ACC112 (cell line): Measurements from ENCODE around the gene FBXL17.

Source experiments
- H2AFZ ChIP-seq: fragments of 200-600 bp; sonication (generic); one replicate; pipeline ENCODE4 v1.6.0; 2017; ENCODE audit warnings: antibody characterized with exemption, low read length; ENCODE audit not compliant: unreplicated experiment
- H3K27ac ChIP-seq: fragments of 200-600 bp; sonication (generic); 2 replicates; pipeline ENCODE4 v1.5.1; 2014; ENCODE audit warnings: low read depth, mild to moderate bottlenecking, antibody characterized with exemption, low read length, moderate library complexity
- H3K27me3 ChIP-seq: fragments of 200-600 bp; sonication (generic); 2 replicates; pipeline ENCODE4 v1.6.1; 2014; ENCODE audit warnings: mild to moderate bottlenecking, antibody characterized with exemption, low read length, moderate library complexity, mixed read lengths; ENCODE audit not compliant: insufficient read depth
- H3K36me3 ChIP-seq: fragments of 200-600 bp; sonication (generic); 2 replicates; pipeline ENCODE4 v1.6.1; 2016; ENCODE audit warnings: mild to moderate bottlenecking, antibody characterized with exemption, low read length, moderate library complexity, mixed read lengths; ENCODE audit not compliant: insufficient read depth
- H3K4me1 ChIP-seq: fragments of 200-600 bp; sonication (generic); one replicate; pipeline ENCODE4 v1.6.1; 2016; ENCODE audit warnings: low read length, mixed read lengths; ENCODE audit not compliant: insufficient read depth, unreplicated experiment, control insufficient read depth
- H3K4me3 ChIP-seq: fragments of 200-600 bp; sonication (generic); 2 replicates; pipeline ENCODE4 v1.5.1; 2014; ENCODE audit warnings: mild to moderate bottlenecking, low read depth, low read length
- H3K79me2 ChIP-seq: fragments of 200-600 bp; sonication (generic); one replicate; pipeline ENCODE4 v1.6.0; 2016; ENCODE audit warnings: low read length; ENCODE audit not compliant: control insufficient read depth, unreplicated experiment, insufficient read depth

FBXL17 gene

DNA sequence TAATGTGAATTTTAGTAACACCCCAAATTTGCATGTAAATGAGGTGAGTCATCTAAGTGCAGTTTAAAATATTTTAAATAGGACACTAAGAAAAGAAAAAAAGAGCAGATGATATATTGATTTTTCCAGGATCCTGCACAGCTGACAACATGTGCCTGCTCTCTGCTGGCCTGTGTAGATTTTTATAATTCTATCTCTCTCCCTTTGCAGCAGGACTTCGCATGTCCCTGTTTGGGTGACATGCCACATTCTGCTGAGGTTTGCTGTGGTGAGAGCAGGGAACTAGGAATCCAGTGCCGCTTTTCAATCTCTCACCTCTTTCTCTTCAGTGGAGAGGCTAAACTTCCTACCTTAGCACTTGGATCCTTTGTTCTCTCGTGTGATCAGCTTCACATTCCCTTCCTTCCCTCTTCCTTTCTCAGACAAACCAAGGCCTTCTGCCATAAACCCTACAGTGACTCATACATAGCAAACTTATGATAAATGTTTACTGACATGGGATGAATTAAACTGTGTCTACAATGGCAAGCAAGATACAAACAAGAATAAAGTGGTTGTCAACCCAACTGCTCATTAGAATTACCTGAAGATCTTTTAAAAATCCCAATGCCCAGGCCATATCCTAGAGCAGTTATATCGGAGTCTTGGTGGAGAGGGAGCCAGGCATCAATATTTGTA is 512.3 kb downstream of the FBXL17 start:
- Histone ChIP-seq H3K79me2 (no peaks in the 10 kb centered on the region), H3K4me1 (peaks cover 22% of the 10 kb centered on the region), H3K27ac (peak overlapping the region; percentile 57), H2AFZ (peak overlapping the region; percentile 79), H3K27me3 (no peaks in the 10 kb centered on the region), H3K4me3 (no peak overlapping the region; the same call in 1 of the 2 replicates), H3K36me3 (no peaks in the 10 kb centered on the region)

DNA sequence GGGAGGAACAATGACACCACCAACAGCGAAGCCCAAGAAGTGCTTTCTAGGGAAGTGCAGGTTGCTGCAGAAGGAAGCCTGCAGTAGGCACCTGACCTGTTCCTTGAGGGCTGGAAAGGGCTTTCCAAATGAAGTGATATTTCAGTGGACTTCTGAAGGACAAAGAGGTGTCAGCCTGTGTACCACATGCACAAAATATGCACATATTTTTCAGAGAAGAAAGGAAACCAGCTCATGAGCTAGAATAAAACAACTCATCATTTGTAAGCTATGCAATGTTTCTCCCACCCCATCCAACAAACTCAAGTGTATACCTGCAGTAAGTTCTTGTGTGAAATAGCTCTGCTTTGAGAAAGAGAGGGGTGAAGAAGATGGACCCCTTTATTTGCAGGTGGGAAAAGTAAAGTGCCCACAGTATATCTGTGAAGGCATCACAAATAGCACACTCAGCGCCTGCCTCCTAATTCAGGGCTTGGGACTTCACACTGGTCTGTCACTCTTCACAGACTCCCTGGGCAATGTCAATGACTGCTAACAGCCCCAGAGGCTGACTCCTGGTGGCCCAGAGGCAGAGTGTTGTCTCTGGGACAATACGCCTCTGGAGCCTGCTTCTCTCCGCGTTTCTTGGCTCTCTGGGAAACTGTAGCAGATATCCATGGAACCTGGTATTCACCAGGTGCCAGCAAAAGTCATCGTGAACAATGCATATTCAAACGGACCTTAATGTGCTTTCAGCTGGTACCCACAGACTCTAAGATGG is 513.1 kb downstream of the FBXL17 start:
- H3K36me3 ChIP-seq: no peaks in the 10 kb centered on the region
- no peak overlapping the region for H3K4me3 ChIP-seq
- H3K79me2 ChIP-seq: no peaks in the 10 kb centered on the region
- H3K4me1 ChIP-seq: peaks cover 17% of the 10 kb centered on the region
- no peak overlapping the region for H2AFZ ChIP-seq
- H3K27me3 ChIP-seq: no peaks in the 10 kb centered on the region
- H3K27ac ChIP-seq: peak overlapping the region; percentile 57; the same call in 1 of the 2 replicates

DNA sequence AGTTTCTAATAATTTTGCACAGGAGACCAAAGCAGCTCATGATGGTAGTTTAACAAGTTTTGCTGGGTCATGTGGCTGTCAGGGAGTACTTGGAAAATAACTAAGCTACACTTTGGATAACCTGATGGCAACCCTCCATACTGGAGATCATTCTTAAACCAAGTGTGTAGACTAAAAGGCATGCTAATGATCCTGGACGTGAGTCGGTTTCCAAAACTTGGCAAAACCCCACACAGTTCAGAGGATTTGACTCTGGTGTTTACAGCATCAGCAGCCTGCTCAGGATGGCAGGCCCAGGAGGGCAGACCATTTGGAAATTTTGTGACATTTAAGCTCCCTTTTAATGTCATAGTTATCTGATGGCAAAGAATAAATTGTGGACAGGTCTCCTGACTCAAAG is 514.6 kb downstream of the FBXL17 start:
- no peaks in the 10 kb centered on the region for H3K79me2 ChIP-seq
- H3K4me1 ChIP-seq: peaks cover 17% of the 10 kb centered on the region
- H2AFZ ChIP-seq: no peak overlapping the region

DNA sequence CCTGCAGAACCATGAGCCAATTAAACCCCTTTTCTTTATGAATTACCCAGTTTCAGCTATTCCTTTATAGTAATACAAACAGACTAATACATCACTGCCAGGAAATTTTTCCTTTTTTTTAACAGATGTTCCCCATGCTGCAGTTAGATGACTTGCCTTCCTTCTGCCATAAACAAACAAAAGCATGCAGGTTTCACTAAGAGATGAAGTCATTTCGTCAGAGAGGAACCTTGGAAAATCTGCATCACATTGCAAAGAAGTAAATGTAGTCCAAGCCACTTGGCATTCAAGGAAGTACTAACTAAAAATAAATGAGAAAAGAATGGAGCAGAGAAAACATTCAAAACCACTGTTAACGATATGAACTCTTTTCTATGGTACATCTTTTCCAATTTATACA is 517.1 kb downstream of the FBXL17 start:
- Histone ChIP-seq H3K4me1 (peaks cover 12% of the 10 kb centered on the region), H3K27me3 (no peaks in the 10 kb centered on the region), H3K27ac (no peak overlapping the region), H2AFZ (no peak overlapping the region), H3K36me3 (no peaks in the 10 kb centered on the region), H3K79me2 (no peaks in the 10 kb centered on the region), H3K4me3 (no peak overlapping the region)

More for the DNA sequence above, 514.6 kb downstream of the FBXL17 start:
- no peaks in the 10 kb centered on the region for H3K36me3 ChIP-seq
- H3K27me3 ChIP-seq: no peaks in the 10 kb centered on the region
- no peak overlapping the region for H3K27ac ChIP-seq
- H3K4me3 ChIP-seq: no peak overlapping the region

DNA sequence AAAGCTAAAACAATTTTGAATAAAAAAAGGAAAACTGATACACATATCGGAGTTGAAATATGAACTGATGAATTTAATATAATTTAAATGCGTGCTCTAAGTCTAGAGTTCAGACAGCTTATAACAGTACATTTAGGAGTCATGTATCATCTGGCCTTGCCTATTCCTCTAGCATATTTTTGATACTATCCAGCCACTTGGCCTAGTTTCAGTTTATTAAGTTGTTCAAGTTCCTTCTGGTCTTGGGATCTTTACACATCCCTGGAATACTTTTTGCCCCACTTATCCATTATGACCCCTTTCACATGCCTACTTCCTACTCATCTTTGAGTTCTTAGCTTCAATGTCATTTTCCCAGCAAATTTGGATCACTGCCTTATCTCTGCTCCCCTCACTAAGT is 518.8 kb downstream of the FBXL17 start:
- Histone ChIP-seq H3K4me3 (no peak overlapping the region), H3K4me1 (no peaks in the 10 kb centered on the region), H3K79me2 (no peaks in the 10 kb centered on the region), H2AFZ (no peak overlapping the region), H3K27ac (no peak overlapping the region), H3K27me3 (no peaks in the 10 kb centered on the region), H3K36me3 (no peaks in the 10 kb centered on the region)

DNA sequence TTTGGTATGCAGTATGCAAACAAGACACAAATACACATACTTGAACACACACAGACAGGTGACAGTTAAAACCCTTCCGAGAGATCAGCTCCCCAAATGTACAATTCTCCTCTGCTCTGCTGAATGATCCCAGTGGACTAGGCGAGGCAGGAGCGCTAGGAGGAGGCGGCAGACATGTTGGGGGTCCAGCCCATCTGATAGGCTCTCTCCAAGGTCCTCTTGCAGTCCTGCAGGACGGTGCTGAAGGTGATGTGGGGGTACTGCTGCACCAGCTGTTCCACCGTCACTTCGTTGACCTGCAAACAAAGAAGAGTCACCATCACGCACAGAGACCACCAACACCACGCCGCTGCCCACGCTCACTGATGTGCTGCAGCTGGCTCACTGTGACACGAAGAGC is 520.3 kb downstream of the FBXL17 start:
- H3K79me2 ChIP-seq: no peaks in the 10 kb centered on the region
- no peaks in the 10 kb centered on the region for H3K36me3 ChIP-seq
- H3K27ac ChIP-seq: no peak overlapping the region
- no peak overlapping the region for H2AFZ ChIP-seq
- no peaks in the 10 kb centered on the region for H3K4me1 ChIP-seq
- H3K4me3 ChIP-seq: no peak overlapping the region
- no peaks in the 10 kb centered on the region for H3K27me3 ChIP-seq

DNA sequence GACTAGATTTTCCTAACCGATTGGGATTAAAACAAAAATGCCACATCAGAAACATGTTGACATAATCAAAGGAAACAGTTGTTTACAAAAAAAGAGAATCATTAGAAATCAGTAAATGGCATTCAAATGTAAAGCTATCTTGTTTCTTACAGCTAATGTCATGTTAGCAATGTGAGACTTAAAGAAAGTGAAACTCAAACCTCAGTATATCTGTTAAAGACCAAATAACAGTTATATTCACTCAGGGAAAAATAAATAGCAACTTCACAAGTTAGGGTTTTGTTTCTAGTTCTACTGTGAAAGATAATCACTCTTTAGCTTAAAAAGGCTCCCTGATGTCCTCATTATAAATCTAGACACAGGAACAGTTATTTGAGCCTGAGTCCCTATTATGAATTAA is 521.9 kb downstream of the FBXL17 start:
- no peak overlapping the region for H2AFZ ChIP-seq
- no peaks in the 10 kb centered on the region for H3K27me3 ChIP-seq
- H3K4me3 ChIP-seq: no peak overlapping the region
- H3K4me1 ChIP-seq: no peaks in the 10 kb centered on the region
- no peaks in the 10 kb centered on the region for H3K79me2 ChIP-seq
- no peaks in the 10 kb centered on the region for H3K36me3 ChIP-seq
- H3K27ac ChIP-seq: no peak overlapping the region

DNA sequence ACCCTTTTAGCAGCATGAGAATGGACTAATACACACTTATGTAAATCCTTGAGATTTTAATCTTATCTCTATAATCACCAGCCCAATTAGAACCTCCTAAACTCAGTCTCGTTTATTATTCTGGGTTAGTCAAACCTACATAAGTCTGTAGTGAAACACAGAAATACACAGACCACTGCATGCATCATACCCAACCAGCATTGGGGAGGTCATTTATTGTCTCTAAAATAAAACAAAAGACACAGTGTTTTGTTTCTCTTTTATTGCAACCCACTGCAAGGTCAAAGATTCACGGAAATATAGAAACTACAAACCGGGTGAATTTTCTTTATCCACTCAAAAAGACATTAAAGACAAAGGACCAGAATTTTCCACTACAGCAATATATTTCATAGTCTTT is 523.1 kb downstream of the FBXL17 start:
- Histone ChIP-seq H3K79me2 (no peaks in the 10 kb centered on the region), H3K27ac (no peak overlapping the region), H2AFZ (no peak overlapping the region), H3K36me3 (no peaks in the 10 kb centered on the region), H3K4me1 (no peaks in the 10 kb centered on the region), H3K27me3 (no peaks in the 10 kb centered on the region), H3K4me3 (no peak overlapping the region)

DNA sequence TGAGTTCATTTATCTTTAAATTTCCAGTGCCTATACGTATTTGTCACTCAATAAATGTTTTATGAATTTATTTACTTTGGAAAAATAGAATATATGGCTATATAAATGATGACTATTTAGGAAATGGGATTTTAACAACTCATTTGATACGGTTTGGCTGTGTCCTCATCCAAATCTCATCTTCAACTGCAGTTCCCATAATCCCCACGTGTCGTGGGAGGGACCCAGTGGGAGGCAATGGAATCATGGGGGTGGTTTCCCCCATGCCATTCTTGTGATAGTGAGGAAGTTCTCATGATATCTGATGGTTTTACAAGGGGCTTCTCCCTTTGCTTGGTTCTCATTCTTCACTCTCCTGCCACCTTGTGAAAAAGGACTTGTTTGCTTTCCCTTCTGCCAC is 523.6 kb downstream of the FBXL17 start:
- Histone ChIP-seq H3K79me2 (no peaks in the 10 kb centered on the region), H3K36me3 (no peaks in the 10 kb centered on the region), H3K27ac (no peak overlapping the region), H2AFZ (no peak overlapping the region), H3K4me3 (no peak overlapping the region), H3K4me1 (no peaks in the 10 kb centered on the region), H3K27me3 (no peaks in the 10 kb centered on the region)

DNA sequence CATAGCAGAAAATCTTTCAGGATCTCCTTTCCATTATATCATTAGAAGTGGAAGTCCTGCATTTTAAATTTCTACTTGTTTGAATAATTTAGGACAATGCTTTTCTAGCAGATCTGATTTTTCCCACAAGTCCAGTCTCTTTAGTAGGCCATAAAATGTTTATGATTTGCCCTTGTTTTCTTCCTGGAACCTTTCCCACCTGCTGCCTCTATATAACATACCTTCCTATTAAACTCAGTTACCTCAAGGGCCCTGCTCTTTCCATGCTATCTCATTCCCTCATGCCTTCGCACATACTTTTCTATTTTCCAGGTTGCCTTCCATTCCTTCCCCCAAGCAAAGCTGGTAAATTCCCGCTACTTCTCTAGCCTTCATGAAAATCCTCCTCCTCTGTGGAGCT is 524.1 kb downstream of the FBXL17 start:
- H3K27ac ChIP-seq: no peak overlapping the region
- no peaks in the 10 kb centered on the region for H3K36me3 ChIP-seq
- H3K27me3 ChIP-seq: no peaks in the 10 kb centered on the region
- no peak overlapping the region for H3K4me3 ChIP-seq
- H3K4me1 ChIP-seq: no peaks in the 10 kb centered on the region
- H3K79me2 ChIP-seq: no peaks in the 10 kb centered on the region
- no peak overlapping the region for H2AFZ ChIP-seq

DNA sequence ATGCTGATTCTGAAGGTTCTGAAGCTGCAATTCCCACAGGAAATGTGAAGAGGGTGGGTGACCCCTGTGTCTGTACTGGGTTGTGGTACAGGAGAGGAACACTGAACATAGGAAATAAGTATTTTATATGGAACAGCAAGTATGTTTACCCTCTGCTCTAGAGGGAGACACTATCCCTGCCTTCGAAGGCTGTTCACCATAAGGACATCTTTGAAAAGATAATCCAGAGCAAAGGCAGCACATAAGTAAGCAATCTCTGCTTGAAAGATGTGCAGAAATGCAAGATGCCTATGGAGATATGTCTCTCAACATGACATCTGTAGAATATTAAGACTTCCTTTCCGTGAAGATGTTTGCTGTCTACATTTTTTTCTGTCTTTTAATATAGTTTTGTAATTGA is 526.7 kb downstream of the FBXL17 start:
- H3K27ac ChIP-seq: no peak overlapping the region
- no peaks in the 10 kb centered on the region for H3K36me3 ChIP-seq
- no peak overlapping the region for H2AFZ ChIP-seq
- H3K27me3 ChIP-seq: no peaks in the 10 kb centered on the region
- H3K4me1 ChIP-seq: no peaks in the 10 kb centered on the region
- no peak overlapping the region for H3K4me3 ChIP-seq
- no peaks in the 10 kb centered on the region for H3K79me2 ChIP-seq
